ENCODE data around the gene CBX6.
"Not testable (repeated sequence)": the region's sequence is repeated elsewhere in the genome, so short reads cannot be mapped to it uniquely, and the experiment has no call there.

The CBX6 gene

GRCh38 chr22:38872172-38872830 lies at the start of gene CBX6:
Gene CBX6, minus strand, starts transcription at chr22:38872216. Its CDS starts 26 bp downstream, at chr22:38872190.
- DNase-seq: peak; percentile 93 to 96

- no peak for DNase-seq
Measured at GRCh38 chr22:38921806-38922205, 49.8 kb upstream of the CBX6 start.

DNA sequence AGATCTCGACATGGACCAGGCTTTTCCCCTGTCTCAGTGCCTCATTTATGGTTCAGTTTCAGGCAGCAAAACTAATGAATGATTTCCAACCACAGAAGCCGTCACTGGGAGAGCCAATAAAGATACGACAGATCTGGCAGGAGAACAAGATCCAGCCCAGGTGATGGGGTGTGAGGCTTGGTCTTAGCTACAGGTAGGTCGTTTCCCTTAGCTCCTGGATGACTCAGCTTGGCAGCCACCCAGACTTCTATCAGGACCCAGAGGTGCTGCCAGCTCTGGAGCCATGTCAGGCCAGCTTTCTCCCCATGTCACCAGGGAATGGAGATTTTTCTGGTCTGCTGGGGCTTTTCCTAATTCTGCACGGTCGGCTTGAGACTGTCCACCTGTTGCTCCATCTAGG lies 49.1 kb upstream of the CBX6 start:
- DNase-seq: no peak

DNA sequence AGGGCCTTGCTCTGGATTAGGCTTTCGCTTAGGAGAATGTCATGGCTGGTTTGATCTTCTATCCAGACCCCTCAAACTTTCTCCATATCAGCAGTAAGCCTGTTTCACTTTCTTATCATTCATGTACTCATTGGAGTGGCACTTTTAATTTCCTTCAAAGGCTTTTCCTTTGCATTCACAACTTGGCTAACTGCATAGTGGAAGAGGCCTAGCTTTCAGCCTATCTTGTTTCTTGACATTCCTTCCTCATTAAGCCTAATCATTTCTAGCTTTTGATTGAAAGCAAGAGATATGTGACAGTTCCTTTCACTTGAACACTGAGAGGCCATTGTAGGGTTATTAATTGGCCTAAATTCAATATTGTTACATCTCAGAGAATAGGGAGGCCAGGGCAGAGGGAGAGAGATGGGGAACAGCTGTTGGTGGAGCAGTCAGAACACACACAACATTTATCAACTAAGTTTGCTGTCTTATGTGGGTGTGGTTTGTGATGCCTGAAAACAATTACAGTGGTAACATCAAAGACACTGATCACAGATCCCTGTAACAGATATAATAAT lies 47.7 kb upstream of the CBX6 start:
- no peak for DNase-seq

DNA sequence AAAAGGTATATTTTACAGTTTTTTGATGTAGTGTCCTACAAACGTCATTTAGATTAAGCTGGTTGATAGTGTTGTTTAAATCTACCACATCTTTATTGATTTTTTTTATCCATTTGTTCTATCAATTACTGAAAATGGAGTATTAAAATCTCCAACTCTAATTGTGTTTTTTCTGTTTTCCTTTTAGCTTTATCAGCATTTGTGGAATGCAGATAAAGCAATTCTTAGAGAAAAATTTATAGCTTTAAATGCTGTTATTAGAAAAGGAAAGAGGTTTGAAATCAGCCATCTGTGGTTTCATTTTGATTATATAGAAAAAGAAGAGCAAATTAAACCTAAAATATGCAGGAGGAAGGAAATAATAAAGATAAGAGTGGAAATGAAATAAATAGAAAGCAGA lies 39.4 kb upstream of the CBX6 start:
- no peak for DNase-seq

GRCh38 chr22:38907767-38908166 lies 35.8 kb upstream of the CBX6 start:
- no peak for DNase-seq

DNA sequence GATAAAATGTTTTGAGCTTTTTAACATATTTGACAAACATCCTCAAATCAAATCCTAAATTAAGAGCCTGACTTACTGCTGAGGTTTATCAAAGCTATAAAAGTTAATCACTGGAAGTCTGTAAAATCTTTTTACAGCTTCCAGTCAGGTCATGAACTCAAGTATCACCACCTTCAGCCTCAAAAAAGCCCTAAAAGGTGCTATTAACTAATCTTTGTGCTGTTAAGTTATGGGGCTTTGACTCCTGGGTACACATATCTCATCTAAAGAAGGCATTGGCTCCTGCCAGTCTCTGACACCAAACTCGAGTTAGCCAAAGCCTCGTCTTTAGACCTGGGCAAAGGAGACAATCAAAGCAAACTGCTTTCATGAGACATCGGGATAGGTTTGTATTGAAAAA lies 34.0 kb upstream of the CBX6 start:
- DNase-seq: no peak

- not testable (repeated sequence) for DNase-seq
Measured at GRCh38 chr22:38904052-38904617, 32.1 kb upstream of the CBX6 start.

- DNase-seq: no peak
Measured at GRCh38 chr22:38901111-38901641, 29.2 kb upstream of the CBX6 start.

GRCh38 chr22:38900677-38901076 lies 28.7 kb upstream of the CBX6 start:
- DNase-seq: no peak

- DNase-seq: no peak
Measured at GRCh38 chr22:38891256-38891655, 19.2 kb upstream of the CBX6 start.

DNA sequence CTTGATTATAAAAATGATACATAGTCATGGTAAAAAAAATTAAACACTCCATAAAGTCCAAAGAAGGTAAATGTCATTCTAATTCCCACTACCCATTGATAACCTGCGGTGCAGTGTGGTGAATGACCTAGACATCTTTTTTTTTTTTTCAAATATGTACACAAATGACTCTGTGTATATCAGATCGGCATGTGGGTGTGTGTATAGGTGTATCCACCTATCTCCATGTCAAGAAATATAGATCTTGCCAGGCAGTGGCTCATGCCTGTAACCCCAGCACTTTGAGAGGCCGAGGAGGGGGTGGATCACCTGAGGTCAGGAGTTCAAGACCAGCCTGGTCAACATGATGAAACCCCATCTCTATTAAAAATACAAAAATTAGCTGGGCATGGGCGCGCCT lies 18.4 kb upstream of the CBX6 start:
- DNase-seq: no peak

- DNase-seq: no peak
Measured at GRCh38 chr22:38886333-38886732, 14.3 kb upstream of the CBX6 start.

DNA sequence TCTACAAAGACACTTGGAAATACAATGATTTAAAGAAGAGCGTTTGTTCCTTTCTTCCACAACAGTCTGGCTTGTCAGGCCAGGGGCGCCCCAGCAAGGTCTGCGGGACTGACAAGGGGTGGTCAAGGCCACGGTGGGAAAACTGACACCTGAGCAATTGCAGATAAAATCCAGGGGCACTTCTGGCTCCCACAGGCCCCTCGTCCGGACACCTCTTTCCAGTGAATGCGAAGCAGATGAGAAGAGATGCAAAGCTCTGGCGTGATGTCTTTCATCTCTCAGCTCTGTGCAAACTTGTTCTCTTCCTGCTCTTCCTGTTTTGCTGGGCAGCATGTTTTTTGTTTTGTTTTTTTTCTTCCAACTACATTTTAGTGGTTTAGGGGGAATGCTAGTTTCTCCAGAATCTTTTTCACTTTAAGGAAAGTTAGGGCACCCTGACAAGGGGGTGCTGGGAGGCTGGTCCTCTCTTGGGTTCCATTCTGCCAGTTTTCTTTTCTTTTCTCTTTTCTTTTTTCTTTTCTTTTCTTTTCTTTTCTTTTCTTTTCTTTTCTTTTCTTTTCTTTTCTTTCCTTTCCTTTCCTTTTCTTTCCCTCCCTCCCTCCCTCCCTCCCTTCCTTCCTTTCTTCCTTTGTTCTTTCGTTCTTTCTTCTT lies 11.1 kb upstream of the CBX6 start:
- no peak for DNase-seq

GRCh38 chr22:38881997-38882879 lies 10.2 kb upstream of the CBX6 start:
- no peak for DNase-seq

GRCh38 chr22:38881464-38881871 lies 9.5 kb upstream of the CBX6 start:
- no peak for DNase-seq

GRCh38 chr22:38879961-38880360 lies 7.9 kb upstream of the CBX6 start:
- DNase-seq: no peak

GRCh38 chr22:38879108-38879729 lies 7.2 kb upstream of the CBX6 start:
- no peak for DNase-seq

DNA sequence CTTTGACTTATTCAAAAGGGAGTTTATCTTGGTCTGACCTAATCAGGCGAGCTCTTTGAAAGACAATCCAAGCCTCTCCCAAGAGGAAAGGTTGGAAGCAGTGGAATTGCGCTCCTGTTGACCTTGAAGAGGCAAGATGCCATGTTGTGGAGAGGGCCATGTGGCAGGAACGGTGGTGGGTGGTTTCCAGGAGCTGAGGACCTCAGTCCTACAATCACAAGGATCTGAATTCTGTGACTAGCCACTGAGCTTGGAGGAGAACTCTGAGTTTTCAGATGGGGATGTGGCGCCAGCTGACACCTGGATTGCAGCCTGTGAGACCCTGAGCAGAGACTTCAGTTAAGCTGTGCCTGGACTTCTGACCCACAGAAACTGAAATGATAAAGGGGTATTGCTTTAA lies 6.0 kb upstream of the CBX6 start:
- no peak for DNase-seq

- no peak for DNase-seq
Measured at GRCh38 chr22:38874529-38875222, 2.7 kb upstream of the CBX6 start.
